GM23338 (cell line): ENCODE measurements around the gene PLD1. TPM values are rescaled to one million over a fixed set of nuclear protein-coding genes. Genes with fewer than 3 reads are reported as not detected.
"Not testable (repeated sequence)": the region's sequence is repeated elsewhere in the genome, so short reads cannot be mapped to it uniquely, and the experiment has no call there.

Source experiments
- ATAC-seq: fragments of 200-7000 bp; cut with Tn5 transposase; 3 replicates; pipeline ENCODE4 v1.9.1; 2020
- DNase-seq: peaks from one replicate; pipeline ENCODE4 v3.0.0-alpha.2; 2015; ENCODE audit warnings: low spot score
- H2AFZ ChIP-seq: fragments of 200-600 bp; sonication (generic); 2 replicates; pipeline ENCODE4 v1.8.0; 2016; ENCODE audit warnings: antibody characterized with exemption, mild to moderate bottlenecking, moderate library complexity
- H3F3A ChIP-seq: fragments of 200-600 bp; sonication (generic); replicated peaks from 2 replicates; pipeline ENCODE4 v1.8.0; 2017; ENCODE audit warnings: antibody characterized with exemption, mixed run types, low read depth
- H3K27ac ChIP-seq: fragments of 200-600 bp; sonication (generic); 2 replicates; pipeline ENCODE4 v1.6.1; 2016; ENCODE audit warnings: low read depth
- H3K27me3 ChIP-seq: fragments of 200-600 bp; sonication (generic); 2 replicates; pipeline ENCODE4 v1.8.0; 2016; ENCODE audit warnings: mild to moderate bottlenecking, mixed run types, moderate library complexity; ENCODE audit not compliant: insufficient read depth
- H3K36me3 ChIP-seq: fragments of 200-600 bp; sonication (generic); 2 replicates; pipeline ENCODE4 v1.8.0; 2016; ENCODE audit warnings: mild to moderate bottlenecking; ENCODE audit not compliant: insufficient read depth
- H3K4me1 ChIP-seq: fragments of 200-600 bp; sonication (generic); 2 replicates; pipeline ENCODE4 v1.8.0; 2016; ENCODE audit warnings: mild to moderate bottlenecking, moderate library complexity; ENCODE audit not compliant: insufficient read depth
- H3K4me2 ChIP-seq: fragments of 200-600 bp; sonication (generic); 2 replicates; pipeline ENCODE4 v1.7.1; 2017; ENCODE audit warnings: mixed run types
- H3K4me3 ChIP-seq: fragments of 200-600 bp; sonication (generic); 2 replicates; pipeline ENCODE4 v1.6.1; 2016; ENCODE audit warnings: mixed run types
- H3K79me2 ChIP-seq: fragments of 200-600 bp; sonication (generic); replicated peaks from 2 replicates; pipeline ENCODE4 v1.8.0; 2017; ENCODE audit warnings: mild to moderate bottlenecking; ENCODE audit not compliant: insufficient read depth
- H3K9me2 ChIP-seq: fragments of 200-600 bp; sonication (generic); 2 replicates; pipeline ENCODE4 v1.8.0; 2017; ENCODE audit not compliant: insufficient read depth
- H4K20me1 ChIP-seq: fragments of 200-600 bp; sonication (generic); replicated peaks from 2 replicates; pipeline ENCODE4 v1.8.0; 2017; ENCODE audit warnings: mild to moderate bottlenecking; ENCODE audit not compliant: insufficient read depth
- H3K27ac Mint-ChIP-seq: 2 replicates; pipeline ENCODE4 v1.8.0; 2020; ENCODE audit warnings: inconsistent platforms, mild to moderate bottlenecking, moderate library complexity, mixed read lengths
- H3K27me3 Mint-ChIP-seq: 3 replicates; pipeline ENCODE4 v1.8.0; 2022; ENCODE audit warnings: low read depth, mild to moderate bottlenecking, moderate library complexity, mixed read lengths, inconsistent platforms; ENCODE audit not compliant: insufficient read depth, poor library complexity
- H3K36me3 Mint-ChIP-seq: 3 replicates; pipeline ENCODE4 v1.8.0; 2021; ENCODE audit warnings: low read depth, mild to moderate bottlenecking, inconsistent platforms, moderate library complexity, mixed read lengths
- H3K4me1 Mint-ChIP-seq: 3 replicates; pipeline ENCODE4 v1.8.0; 2020; ENCODE audit warnings: mild to moderate bottlenecking, inconsistent platforms, mixed read lengths
- H3K4me3 Mint-ChIP-seq: 3 replicates; pipeline ENCODE4 v1.8.0; 2021; ENCODE audit warnings: moderate library complexity, mild to moderate bottlenecking, inconsistent platforms, mixed read lengths
- H3K9me3 Mint-ChIP-seq: 3 replicates; pipeline ENCODE4 v1.8.0; 2020; ENCODE audit warnings: moderate library complexity, mild to moderate bottlenecking, inconsistent platforms, mixed read lengths
- EZH2phosphoT487 ChIP-seq: fragments of 200-600 bp; sonication (generic); IDR thresholded peaks from one replicate; pipeline ENCODE4 v1.8.1; 2018; ENCODE audit warnings: antibody characterized with exemption; ENCODE audit not compliant: unreplicated experiment
- JUNB ChIP-seq: IDR thresholded peaks from one replicate; pipeline ENCODE4 v1.6.1; 2016; ENCODE audit warnings: antibody characterized with exemption; ENCODE audit not compliant: unreplicated experiment
- NANOG ChIP-seq: IDR thresholded peaks from 2 replicates; pipeline ENCODE4 v1.6.1; 2016; ENCODE audit warnings: antibody characterized with exemption, borderline replicate concordance
- POLR2AphosphoS5 ChIP-seq: IDR thresholded peaks from 2 replicates; pipeline ENCODE4 v1.6.1; 2016; ENCODE audit warnings: antibody characterized with exemption, low read depth
- REST ChIP-seq: IDR thresholded peaks from one replicate; pipeline ENCODE4 v1.6.1; 2018; ENCODE audit warnings: antibody characterized with exemption; ENCODE audit not compliant: unreplicated experiment
- ZNF331 ChIP-seq: fragments of 250-450 bp; sonication (Bioruptor Pico); IDR thresholded peaks from 2 replicates; pipeline ENCODE4 v1.5.0; 2020; ENCODE audit warnings: low read depth, mild to moderate bottlenecking, moderate library complexity
- ZNF462 ChIP-seq: fragments of 250-450 bp; sonication (Bioruptor Pico); IDR thresholded peaks from 2 replicates; pipeline ENCODE4 v1.5.0; 2020; ENCODE audit warnings: mild to moderate bottlenecking, moderate library complexity
- polyA plus RNA-seq: library from polyadenylated mRNA; unstranded; fragments of >200 nt; fragmentation: Nextera tagmentation; extraction: Ambion mirVana; gene quantifications from 2 replicates; pipeline ENCODE4 v1.2.1, GENCODE V29; 2016
- total RNA-seq: library from RNA; depleted of rRNA; stranded (reverse); fragments of >200 nt; shearing (Covaris generic); gene quantifications from 2 replicates; pipeline ENCODE4 v1.2.3, GENCODE V29; 2014

The PLD1 gene
- total and polyA plus RNA-seq, 2 experiments from 2014 or later: 1.4 to 2.2 TPM

DNA sequence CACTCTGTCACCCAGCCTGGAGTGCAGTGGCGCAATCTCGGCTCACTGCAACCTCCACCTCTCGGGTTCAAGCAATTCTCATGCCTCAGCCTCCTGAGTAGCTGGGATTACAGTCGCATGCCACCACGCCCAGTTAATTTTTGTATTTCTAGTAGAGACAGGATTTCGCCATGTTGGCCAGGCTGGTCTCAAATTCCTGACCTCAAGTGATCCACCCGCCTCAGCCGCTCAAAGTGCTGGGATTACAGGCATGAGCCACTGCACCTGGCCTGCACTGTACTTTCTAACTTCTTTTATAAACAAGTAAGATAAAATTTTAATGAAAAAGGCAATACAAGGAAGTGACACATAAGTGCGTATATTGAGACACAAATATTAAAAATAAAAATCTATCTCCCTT is 117.7 kb downstream of the PLD1 start:
- not testable (repeated sequence) for H3K4me3 Mint-ChIP-seq, H3K4me1 ChIP-seq, H3K9me2 ChIP-seq, H3K36me3 Mint-ChIP-seq, H3F3A ChIP-seq, H3K4me2 ChIP-seq, H3K9me3 Mint-ChIP-seq, H3K79me2 ChIP-seq, H4K20me1 ChIP-seq, H3K4me1 Mint-ChIP-seq, H2AFZ ChIP-seq, H3K27ac Mint-ChIP-seq, H3K27ac ChIP-seq, H3K36me3 ChIP-seq, ATAC-seq, H3K4me3 ChIP-seq, H3K27me3 Mint-ChIP-seq, H3K27me3 ChIP-seq, DNase-seq

DNA sequence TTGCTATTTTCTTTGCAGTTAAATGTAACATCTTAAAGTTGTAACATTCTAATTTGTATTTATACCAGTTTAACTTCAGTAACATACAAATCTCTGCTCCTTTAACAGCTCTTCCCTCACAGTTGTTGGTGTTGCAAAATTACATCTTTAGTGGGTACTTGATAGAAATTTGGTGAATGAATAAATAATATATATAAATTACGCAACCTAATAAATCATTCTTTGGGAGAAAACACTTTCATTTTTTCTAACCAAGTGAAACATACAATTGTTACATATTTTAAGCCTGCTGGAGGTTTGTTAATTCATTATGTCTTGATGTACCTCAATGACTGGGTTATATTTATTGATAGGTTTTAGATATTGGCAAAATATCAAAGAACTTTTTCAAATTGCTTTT is 118.8 kb downstream of the PLD1 start:
- no peaks in the 10 kb centered on the region for H3K36me3 Mint-ChIP-seq
- Histone ChIP-seq H3K4me1 (no peaks in the 10 kb centered on the region), H4K20me1 (no peaks in the 10 kb centered on the region), H3K36me3 (no peaks in the 10 kb centered on the region), H3F3A (no peaks in the 10 kb centered on the region), H3K4me3 (no peak overlapping the region), H3K9me2 (no peaks in the 10 kb centered on the region), H2AFZ (no peak overlapping the region), H3K79me2 (no peaks in the 10 kb centered on the region), H3K4me2 (no peak overlapping the region), H3K27me3 (no peaks in the 10 kb centered on the region), H3K27ac (no peak overlapping the region)
- H3K27me3 Mint-ChIP-seq: no peaks in the 10 kb centered on the region
- no peak overlapping the region for H3K27ac Mint-ChIP-seq
- no peak overlapping the region for H3K4me3 Mint-ChIP-seq
- ATAC-seq (no peak), DNase-seq (no peak)
- no peaks in the 10 kb centered on the region for H3K9me3 Mint-ChIP-seq
- TF ChIP-seq EZH2phosphoT487 (no peak), ZNF331 (CRISPR knock-in tag) (no peak), REST (no peak), JUNB (no peak), ZNF462 (CRISPR knock-in tag) (no peak), NANOG (no peak), POLR2AphosphoS5 (no peak)
- no peaks in the 10 kb centered on the region for H3K4me1 Mint-ChIP-seq
